ENCODE measurements around the gene PDZD8. TPM values are rescaled to one million over a fixed set of nuclear protein-coding genes. Genes with fewer than 3 reads are reported as not detected.

PDZD8 gene
- total RNA-seq, 4 donors from 2014 or later = 28.6 to 54.3 (median 34.8) TPM

DNA sequence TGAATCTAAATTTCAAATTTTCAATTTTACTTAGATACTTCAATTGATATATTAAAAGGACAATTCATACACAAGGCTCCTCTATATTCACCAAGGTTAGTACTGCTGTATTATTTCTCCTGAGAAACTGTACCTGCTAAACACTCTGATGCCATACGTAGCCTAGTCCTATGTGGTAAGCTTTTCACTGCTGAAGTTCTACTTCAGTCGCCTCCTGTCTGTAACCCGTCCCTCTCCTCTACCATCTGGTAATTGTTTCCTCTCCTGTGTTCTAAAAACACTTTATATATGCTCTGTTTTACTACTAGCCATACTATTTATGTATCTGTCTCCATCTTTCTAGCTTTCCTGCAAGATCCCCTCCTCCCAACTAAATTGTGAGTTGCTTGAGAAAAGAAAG lies 20.2 kb downstream of the PDZD8 start:
- no peak for TF ChIP-seq CTCF (IDR thresholded peaks at IDR 0.05; ENCODE audit: low read depth)

GRCh38 chr10:117353684-117354083 lies 21.6 kb downstream of the PDZD8 start:
- TF ChIP-seq CTCF (IDR thresholded peaks at IDR 0.05; ENCODE audit: low read depth) = no peak

GRCh38 chr10:117352724-117353123 lies 22.5 kb downstream of the PDZD8 start:
- no peak for TF ChIP-seq CTCF (IDR thresholded peaks at IDR 0.05; ENCODE audit: low read depth)

DNA sequence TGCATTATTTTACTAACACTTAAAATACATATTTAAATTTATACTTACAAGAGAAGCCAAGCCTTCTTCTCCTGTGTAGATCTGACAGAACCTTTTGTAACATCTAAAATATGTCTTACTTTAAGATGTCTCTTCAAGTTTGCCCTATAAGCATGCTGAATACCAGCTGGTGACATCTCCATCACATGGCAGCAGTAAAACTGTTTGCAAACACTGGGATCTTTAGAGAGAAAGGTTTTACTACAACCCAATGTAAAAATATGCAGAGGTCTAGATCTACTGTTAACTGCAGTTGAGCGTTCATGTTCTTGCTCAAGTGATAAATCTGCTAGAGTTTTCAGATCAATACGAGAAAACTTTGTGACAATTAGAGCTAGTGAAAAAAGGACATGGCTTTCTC lies 23.2 kb downstream of the PDZD8 start:
- TF ChIP-seq CTCF (IDR thresholded peaks at IDR 0.05; ENCODE audit: low read depth) = no peak

GRCh38 chr10:117351558-117351957 lies 23.7 kb downstream of the PDZD8 start:
- no peak for TF ChIP-seq CTCF (IDR thresholded peaks at IDR 0.05; ENCODE audit: low read depth)

GRCh38 chr10:117350909-117351308 lies 24.3 kb downstream of the PDZD8 start:
- TF ChIP-seq CTCF (IDR thresholded peaks at IDR 0.05; ENCODE audit: low read depth) = no peak

DNA sequence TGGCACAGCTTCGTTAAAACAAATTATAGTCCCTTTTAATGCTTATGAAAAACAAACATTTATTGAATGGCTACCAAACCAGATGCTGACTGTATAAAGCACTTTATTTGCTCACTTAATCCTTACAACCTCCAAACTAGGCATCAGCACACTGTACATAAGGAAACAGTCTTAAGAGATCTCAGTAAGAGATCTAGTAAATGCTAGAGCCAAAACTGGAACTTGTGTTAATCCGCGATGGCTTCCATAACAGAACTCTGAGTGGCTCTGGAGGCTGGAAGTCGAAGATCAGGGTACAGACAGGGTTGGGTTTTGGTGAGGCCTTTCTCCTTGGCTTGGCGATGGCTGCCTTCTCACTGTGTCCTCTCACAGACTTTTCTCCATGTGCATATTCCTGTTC lies 27.0 kb downstream of the PDZD8 start:
- TF ChIP-seq CTCF (IDR thresholded peaks at IDR 0.05; ENCODE audit: low read depth) = no peak

Data from subcutaneous adipose tissue (tissue), 4 donors.